Measurements from ENCODE around the gene GLI3. TPM values are rescaled to one million over a fixed set of nuclear protein-coding genes. Genes with fewer than 3 reads are reported as not detected.

GLI3 gene
- total RNA-seq, 2 experiments from 2014 or later: not detected

DNA sequence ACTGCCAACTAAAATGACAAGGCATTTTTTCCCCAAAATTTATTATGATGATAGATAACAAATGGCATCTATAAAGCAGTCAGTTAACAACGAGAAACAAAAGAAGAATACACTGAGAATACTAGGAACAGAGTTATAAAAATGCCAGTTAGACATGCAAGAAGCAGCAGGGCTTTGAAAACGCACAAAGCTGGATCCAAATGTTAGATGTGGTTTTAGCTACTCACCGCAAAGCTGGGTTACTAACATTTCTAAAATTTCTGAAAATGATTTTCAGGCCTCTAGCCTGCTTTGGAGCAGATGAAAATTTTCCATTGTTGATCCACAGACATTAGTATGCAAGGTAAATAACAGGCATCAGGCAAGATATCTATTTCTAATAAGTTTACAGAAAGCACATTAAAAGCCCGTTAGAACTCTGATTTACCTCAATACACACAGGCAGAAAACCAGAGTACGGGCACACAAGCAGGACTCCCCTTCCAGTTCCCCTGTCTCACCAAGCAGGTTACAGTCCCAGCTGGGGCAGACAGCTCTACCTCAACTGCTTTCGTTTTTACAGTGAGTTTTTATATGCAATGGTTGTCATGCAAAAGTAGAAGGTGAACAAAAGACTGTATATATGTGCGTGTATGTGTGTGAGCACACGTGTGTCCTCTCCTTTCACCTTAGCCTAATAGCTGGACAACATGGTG lies 37.9 kb downstream of the GLI3 start:
- H3K4me3 Mint-ChIP-seq: no peak overlapping the region
- peaks cover 2% of the 10 kb centered on the region for H3K9me3 Mint-ChIP-seq
- no peaks in the 10 kb centered on the region for H3K27me3 Mint-ChIP-seq
- POLR2A ChIA-PET: no interaction called here
- CTCF ChIA-PET: no interaction called here
- TF ChIP-seq, protein P1, sequence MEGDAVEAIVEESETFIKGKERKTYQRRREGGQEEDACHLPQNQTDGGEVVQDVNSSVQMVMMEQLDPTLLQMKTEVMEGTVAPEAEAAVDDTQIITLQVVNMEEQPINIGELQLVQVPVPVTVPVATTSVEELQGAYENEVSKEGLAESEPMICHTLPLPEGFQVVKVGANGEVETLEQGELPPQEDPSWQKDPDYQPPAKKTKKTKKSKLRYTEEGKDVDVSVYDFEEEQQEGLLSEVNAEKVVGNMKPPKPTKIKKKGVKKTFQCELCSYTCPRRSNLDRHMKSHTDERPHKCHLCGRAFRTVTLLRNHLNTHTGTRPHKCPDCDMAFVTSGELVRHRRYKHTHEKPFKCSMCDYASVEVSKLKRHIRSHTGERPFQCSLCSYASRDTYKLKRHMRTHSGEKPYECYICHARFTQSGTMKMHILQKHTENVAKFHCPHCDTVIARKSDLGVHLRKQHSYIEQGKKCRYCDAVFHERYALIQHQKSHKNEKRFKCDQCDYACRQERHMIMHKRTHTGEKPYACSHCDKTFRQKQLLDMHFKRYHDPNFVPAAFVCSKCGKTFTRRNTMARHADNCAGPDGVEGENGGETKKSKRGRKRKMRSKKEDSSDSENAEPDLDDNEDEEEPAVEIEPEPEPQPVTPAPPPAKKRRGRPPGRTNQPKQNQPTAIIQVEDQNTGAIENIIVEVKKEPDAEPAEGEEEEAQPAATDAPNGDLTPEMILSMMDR (IDR thresholded peaks at IDR 0.05): no peak
- ATAC-seq (no peak), DNase-seq (peak; percentile 2)
- intact Hi-C loops (cut with micrococcal nuclease): no loop called here
- peaks cover 2% of the 10 kb centered on the region for H3K4me1 Mint-ChIP-seq (ENCODE audit: low read depth)
- H3K27ac Mint-ChIP-seq: no peak overlapping the region
- H3K36me3 Mint-ChIP-seq (ENCODE audit: low read depth): no peaks in the 10 kb centered on the region

DNA sequence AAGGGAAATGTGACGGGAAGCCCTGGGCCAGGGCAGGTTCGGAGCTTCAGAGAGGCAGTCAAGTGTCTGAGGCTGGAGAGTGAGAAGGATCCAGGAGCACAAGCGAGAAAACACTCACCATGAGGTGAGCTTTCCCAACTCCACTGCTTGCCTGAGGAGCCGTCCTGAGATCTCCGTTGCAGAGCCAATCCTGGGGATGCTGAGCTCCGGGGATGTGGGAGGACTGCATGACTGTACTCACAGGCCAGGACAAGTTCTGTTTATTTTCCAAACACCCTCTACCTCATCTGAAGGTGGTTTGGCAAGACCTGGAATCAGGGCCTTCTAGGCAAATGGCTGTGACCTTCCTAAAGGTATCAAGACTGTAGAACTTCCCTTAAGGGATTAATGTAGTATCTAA lies 38.7 kb downstream of the GLI3 start:
- H3K27me3 Mint-ChIP-seq: no peaks in the 10 kb centered on the region
- DNase-seq: no peak
- H3K4me1 Mint-ChIP-seq (ENCODE audit: low read depth): peaks cover 9% of the 10 kb centered on the region
- intact Hi-C loops (cut with micrococcal nuclease): no loop called here
- H3K4me3 Mint-ChIP-seq: no peak overlapping the region
- CTCF ChIA-PET: no interaction called here
- H3K36me3 Mint-ChIP-seq (ENCODE audit: low read depth): no peaks in the 10 kb centered on the region
- ATAC-seq: no peak
- TF ChIP-seq, protein P1 (IDR thresholded peaks at IDR 0.05): no peak
- H3K27ac Mint-ChIP-seq: no peak overlapping the region
- POLR2A ChIA-PET: no interaction called here
- H3K9me3 Mint-ChIP-seq: no peaks in the 10 kb centered on the region

DNA sequence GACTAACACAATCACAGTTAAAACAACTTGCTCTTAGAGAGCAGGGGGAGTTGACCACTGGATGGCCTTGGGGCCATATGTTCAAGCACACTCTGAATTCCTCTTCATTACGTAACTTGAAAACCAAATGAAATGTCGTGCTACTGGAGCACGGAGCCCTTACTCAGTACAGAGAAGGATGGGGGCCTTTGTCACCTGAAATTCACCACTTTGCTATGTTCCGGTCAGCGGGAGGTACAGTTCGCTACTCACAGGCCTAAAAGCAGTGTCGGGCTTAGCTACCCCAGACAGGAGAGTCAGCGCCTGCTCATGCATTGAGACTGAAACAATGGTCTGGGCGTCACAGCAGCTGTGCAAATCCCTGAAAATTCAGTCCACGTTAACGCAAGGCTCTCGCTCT lies 39.6 kb downstream of the GLI3 start:
- TF ChIP-seq, protein P1 (IDR thresholded peaks at IDR 0.05): no peak
- Mint-ChIP-seq H3K9me3 (no peaks in the 10 kb centered on the region), H3K4me3 (no peak overlapping the region), H3K27me3 (no peaks in the 10 kb centered on the region), H3K27ac (no peak overlapping the region), H3K36me3 (ENCODE audit: low read depth) (no peaks in the 10 kb centered on the region), H3K4me1 (ENCODE audit: low read depth) (peaks cover 12% of the 10 kb centered on the region)
- no peak for DNase-seq
- CTCF ChIA-PET: no interaction called here
- intact Hi-C loops (cut with micrococcal nuclease): no loop called here
- POLR2A ChIA-PET: no interaction called here
- no peak for ATAC-seq

DNA sequence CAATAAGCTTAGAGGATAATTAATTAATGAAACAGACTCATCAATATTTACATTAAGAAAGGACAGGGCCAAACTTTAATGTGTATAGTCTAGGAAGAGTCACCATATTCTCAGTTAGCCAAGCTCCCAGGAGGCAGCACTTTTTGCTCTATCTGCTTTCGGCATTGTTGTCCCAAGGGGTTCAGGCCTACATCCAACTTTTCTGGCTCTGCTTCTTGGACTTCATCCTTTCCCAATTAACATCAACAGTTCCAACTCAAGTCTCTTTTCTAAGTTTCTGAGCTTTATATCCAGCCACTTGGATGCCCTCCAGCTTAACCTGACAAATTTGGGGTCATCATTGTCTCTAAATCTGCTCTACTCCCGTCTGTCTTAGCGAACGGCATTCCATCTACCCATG lies 42.8 kb downstream of the GLI3 start:
- POLR2A ChIA-PET: no interaction called here
- no peak overlapping the region for H3K27ac Mint-ChIP-seq

DNA sequence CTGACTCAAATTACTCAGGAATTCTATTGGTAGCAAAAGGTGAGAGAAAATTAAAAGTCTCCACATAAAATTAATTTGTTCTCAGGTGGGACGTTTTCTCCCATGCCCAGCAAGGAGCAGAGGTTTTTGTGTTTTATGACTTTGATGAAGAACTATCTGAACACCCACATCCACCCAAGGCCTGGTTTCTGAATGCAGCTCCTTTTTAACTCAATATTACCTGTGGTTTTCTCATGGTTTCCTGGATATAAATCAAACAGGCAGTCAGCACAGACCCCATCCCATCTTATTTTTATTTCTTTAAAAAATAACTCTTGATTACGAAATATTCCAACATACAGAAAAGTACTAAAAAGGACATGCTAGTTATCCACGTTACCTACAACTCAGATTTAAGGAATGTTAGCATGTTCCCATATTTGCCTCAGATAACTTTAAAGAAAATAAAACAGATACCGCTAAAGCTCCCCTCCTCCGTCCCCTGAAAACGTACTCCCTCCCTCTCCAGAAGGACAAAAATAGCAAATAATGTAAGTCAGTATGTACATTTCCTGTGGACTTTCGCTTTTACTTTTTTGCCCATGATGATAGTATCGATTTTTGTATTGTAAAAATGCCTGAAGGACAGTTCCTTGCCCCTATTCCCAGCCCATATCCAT lies 43.4 kb downstream of the GLI3 start:
- no peak overlapping the region for H3K27ac Mint-ChIP-seq
- DNase-seq: no peak
- POLR2A ChIA-PET: no interaction called here
- no peaks in the 10 kb centered on the region for H3K9me3 Mint-ChIP-seq
- intact Hi-C loops (cut with micrococcal nuclease): no loop called here
- no peak for ATAC-seq
- TF ChIP-seq, protein P1 (IDR thresholded peaks at IDR 0.05): no peak
- no peak overlapping the region for H3K4me3 Mint-ChIP-seq
- H3K36me3 Mint-ChIP-seq (ENCODE audit: low read depth): no peaks in the 10 kb centered on the region
- CTCF ChIA-PET: interaction anchor here (0.7 kb wide), 1 partner anchor 8 kb away, joined by 3 read pairs; no protein-coding TSS in a partner anchor
- peaks cover 12% of the 10 kb centered on the region for H3K4me1 Mint-ChIP-seq (ENCODE audit: low read depth)
- H3K27me3 Mint-ChIP-seq: no peaks in the 10 kb centered on the region

More for the DNA sequence above, 42.8 kb downstream of the GLI3 start:
- no peak for ATAC-seq
- no peak for DNase-seq
- H3K36me3 Mint-ChIP-seq (ENCODE audit: low read depth): no peaks in the 10 kb centered on the region
- TF ChIP-seq, protein P1 (IDR thresholded peaks at IDR 0.05): no peak
- no peaks in the 10 kb centered on the region for H3K9me3 Mint-ChIP-seq
- peaks cover 12% of the 10 kb centered on the region for H3K4me1 Mint-ChIP-seq (ENCODE audit: low read depth)
- no peaks in the 10 kb centered on the region for H3K27me3 Mint-ChIP-seq
- CTCF ChIA-PET: interaction anchor here (0.6 kb wide), 1 partner anchor 353 kb away, joined by 4 read pairs; no protein-coding TSS in a partner anchor
- intact Hi-C loops (cut with micrococcal nuclease): no loop called here
- H3K4me3 Mint-ChIP-seq: no peak overlapping the region

Data from activated CD8-positive, alpha-beta T cell treated with anti-CD3 and anti-CD28 coated beads for 36 hours (primary cell).